Measurements from ENCODE around the gene KIF26B.

GRCh38 chr1:245266105-245266504 is 111.3 kb downstream of the KIF26B start:
- TF ChIP-seq CTCF (IDR thresholded peaks at IDR 0.05) (no peak), POLR2A (IDR thresholded peaks at IDR 0.05) (no peak)
